Islet precursor cell (in vitro differentiated cells): Measurements from ENCODE around the gene CYB5D1.

Source experiments
- DNase-seq: peaks from one replicate; pipeline ENCODE4 v3.0.0-alpha.2; 2018

Gene CYB5D1

GRCh38 chr17:7887038-7887481 lies 29.3 kb downstream of the CYB5D1 start:
- DNase-seq = no peak

DNA sequence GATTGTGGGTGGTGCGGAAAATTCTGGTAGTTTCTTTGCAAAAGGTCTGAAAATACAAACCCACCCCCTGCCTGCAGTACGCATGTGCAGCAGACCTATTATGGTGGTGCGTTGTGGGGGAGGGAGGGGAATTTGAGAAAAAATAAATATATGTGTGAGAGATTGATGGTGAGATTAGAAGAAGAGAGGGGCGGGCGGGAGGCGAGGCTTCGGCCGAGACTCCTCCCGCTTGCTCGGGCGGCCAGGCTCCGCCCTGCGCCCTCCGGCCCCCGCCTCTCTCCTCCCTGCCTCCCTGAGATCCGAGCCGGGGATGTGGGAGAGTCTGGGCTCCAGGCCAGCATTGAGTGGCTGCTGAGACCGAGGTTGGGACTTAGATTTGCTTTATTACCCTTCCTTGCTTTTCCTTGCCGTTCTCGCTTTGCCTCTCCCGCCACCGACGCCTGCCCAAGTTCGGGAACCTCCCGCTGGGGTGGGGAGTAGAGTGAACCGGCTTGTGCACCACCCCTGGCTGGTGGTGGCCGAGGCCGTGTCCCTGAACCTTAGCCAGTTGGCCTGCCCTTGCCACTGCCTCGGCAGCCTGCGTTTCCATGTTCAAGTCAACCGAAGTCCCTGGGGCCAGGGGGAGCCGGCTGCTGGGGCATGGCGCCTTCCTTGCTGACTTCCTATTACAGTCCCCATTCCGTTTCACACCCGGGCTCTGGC lies 29.8 kb downstream of the CYB5D1 start:
- peak; percentile 94 for DNase-seq

DNA sequence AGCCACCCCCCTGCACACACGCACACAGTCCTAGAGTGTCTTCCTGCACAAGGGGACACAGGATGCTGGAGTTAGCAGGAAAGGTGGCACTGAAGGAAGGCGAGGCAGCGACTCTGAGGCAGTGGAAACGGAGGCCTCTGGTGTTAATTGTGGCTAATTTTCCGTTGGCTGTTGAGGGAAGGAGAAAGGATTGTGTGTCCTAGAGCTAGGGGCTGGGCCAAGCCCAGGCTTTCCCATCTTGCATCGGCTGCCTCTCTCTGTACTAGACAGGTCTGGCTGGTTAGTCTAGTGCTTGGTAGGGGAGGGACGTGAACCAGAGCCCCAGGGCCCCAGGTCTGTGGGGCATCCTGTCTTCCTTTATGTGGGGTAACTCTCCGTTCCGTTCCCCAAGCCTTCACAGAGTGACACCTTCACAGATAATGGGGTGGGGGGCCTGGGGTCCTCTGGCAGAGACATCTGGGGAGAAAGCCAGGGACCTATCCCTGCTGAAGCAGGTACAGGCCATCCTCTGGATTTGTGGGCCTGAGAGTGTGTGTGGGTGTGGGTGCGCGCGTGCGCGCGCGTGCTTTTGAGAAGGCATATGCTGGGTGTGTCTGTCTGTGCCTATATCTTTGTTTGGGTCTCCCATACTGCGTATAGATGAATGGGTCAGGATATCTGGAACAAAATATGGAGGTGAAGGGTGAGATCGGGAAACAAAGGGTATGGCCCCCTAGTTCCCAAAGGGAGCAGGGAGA lies 30.5 kb downstream of the CYB5D1 start, which contains the start of gene CHD3:
TSS of gene CHD3 (plus strand) at position 606 of the 737 bp plus-strand sequence. CDS start 212 bp downstream, outside the sequence.
- peak; percentile 91 for DNase-seq

DNA sequence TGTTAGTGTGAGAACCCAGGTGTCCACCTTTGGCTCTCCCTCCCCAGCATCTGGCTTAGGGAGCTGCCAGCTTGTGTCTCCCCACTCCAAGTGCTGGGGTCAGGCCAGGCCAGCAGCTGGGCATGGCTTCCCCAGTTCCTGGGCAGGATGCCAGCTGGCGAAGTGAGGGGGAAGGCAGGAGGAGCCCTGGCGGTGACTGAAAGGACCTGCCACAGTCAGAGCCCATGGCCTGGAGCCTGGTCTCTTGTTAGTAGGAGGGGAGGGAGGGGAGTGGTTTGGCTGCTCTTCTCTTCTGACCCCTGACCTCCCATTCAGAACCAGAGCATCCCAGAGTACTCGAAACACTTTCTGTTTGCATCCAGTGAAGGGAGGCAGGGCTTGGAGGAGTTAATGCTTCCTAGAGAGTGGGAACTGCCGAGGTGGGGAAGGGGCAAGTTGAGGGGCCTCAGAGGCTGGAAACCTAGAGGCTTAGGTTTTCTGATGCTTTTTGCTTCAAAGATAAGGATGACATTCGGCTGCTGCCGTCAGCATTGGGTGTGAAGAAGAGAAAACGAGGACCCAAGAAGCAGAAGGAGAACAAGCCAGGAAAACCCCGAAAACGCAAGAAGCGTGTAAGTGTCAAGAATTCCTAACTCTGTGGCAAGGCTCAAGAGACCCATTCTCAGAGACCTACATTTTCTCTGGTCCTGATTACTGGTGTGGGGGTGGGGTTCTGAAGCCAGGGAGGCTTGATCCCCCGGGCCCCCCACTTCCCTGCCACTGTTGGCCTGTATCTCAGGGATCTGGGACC lies 31.6 kb downstream of the CYB5D1 start:
- peak; percentile 89 for DNase-seq

DNA sequence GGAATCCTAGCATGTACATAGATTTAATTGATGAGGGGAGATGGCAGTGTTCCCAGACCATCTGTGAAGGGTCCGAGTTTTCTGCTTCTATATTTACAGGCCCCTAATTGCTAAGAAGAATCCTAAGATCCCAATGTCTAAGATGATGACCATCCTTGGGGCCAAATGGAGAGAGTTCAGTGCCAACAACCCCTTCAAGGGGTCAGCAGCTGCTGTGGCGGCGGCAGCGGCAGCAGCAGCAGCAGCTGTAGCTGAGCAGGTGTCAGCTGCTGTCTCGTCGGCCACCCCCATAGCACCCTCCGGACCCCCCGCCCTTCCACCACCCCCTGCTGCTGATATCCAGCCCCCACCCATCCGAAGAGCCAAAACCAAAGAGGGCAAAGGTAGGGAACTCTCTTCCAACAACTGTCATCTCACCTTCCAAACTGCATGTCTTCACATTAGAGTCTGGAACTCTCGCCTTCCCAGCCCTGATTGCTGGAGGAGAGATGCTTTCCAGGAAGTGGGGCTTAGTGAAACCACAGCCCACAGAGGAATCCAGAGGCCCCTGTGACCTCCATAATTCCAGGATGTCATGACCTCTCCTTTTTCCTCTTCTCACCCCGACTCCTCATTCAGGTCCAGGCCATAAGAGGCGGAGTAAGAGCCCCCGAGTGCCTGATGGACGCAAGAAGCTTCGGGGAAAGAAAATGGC lies 35.5 kb downstream of the CYB5D1 start:
- peak; percentile 42 for DNase-seq

- peak; percentile 42 for DNase-seq
These were observed 36.4 kb downstream of the CYB5D1 start for GRCh38 chr17:7894226-7894625.

DNA sequence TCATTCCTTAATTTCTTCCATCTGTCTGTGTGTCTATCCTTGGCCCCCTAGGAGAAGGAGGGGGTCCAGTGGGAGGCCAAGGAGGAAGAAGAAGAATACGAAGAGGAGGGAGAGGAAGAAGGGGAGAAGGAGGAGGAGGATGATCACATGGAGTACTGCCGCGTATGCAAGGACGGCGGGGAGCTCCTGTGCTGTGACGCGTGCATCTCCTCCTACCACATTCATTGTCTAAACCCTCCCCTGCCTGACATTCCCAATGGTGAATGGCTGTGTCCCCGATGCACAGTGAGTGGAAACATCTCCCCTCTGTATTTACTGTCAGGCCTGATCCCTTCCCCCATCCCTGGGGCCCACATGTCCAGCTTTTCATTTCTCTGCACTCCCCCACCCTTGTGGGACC lies 37.1 kb downstream of the CYB5D1 start:
- DNase-seq = peak; percentile 38

DNA sequence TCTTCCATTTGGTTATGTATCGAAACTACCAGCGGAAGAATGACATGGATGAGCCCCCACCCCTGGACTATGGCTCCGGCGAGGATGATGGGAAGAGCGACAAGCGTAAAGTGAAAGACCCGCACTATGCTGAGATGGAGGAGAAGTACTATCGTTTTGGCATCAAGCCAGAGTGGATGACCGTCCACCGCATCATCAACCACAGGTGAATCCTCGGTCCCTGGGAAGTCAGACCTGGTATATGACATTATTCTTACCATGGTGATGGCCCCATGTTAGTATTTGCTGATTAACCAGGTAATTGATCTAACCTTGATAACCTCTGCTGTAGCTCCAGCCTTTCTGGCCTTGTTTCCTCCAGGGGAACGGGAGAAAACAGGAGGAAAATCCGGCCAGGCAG lies 39.3 kb downstream of the CYB5D1 start:
- peak; percentile 30 for DNase-seq

GRCh38 chr17:7897773-7898172 lies 40.0 kb downstream of the CYB5D1 start:
- peak; percentile 48 for DNase-seq

DNA sequence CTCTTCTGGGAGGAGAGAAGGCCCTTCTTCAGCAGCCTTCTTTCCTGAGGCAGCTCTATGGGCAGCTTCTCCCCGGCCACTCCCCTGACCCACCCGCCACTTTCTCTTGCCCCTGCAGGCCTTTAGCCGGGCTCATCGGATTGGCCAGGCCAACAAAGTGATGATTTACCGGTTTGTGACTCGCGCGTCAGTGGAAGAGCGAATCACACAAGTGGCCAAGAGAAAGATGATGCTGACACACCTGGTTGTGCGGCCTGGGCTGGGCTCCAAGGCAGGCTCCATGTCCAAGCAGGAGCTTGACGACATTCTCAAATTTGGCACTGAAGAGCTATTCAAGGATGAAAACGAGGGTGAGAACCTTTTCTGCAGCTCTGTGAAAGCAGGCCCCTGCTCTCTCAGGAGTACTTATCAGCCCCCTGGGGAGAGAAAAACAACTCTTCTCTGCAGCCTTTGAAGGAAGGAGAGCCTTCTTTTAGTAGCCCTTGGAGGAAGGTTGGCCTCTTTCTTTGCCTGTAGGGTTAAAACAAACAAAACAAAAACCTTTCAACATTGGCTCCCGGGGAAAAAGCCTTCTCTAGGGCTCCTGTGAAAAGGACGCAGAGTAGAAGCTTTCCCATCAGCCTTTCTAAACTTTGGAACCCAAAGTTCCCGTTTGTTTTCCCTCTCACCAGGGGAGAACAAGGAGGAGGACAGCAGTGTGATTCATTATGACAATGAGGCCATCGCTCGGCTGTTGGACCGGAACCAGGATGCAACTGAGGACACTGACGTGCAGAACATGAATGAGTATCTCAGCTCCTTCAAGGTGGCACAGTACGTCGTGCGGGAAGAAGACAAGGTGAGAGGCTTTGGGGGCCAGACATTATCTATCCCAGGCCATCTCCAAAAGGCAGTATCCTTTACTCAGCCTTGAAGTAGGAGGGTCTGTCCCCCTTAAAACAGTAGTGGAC lies 45.6 kb downstream of the CYB5D1 start:
- peak; percentile 71 for DNase-seq

- DNase-seq = no peak
These were observed 51.3 kb downstream of the CYB5D1 start for GRCh38 chr17:7909089-7909488.

- DNase-seq = no peak
These were observed 52.5 kb downstream of the CYB5D1 start for GRCh38 chr17:7910281-7910680.

DNA sequence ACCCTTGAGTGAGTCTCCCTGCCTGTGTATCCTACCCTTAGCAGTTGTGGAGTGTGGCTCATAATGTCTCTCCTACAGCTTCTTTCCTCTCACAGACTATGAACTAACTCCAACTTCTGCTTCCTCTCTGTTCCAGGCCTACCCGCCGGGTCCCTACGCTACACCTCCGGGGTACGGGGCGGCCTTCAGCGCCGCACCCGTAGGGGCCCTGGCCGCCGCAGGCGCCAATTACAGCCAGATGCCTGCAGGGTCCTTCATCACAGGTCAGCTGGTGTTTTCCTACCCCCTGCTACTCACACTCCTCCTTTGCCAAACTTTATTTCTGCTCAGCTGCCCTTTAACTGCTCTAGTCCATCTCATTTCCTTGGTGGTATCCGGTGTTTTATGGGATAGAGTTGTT lies 52.9 kb downstream of the CYB5D1 start:
- DNase-seq = no peak

GRCh38 chr17:7911116-7911515 lies 53.3 kb downstream of the CYB5D1 start:
- DNase-seq = no peak
